ENCODE results near the gene CLRN1. TPM values are rescaled to one million over a fixed set of nuclear protein-coding genes. Genes with fewer than 3 reads are reported as not detected.

Gene CLRN1
- total RNA-seq, 1 donor = not detected

DNA sequence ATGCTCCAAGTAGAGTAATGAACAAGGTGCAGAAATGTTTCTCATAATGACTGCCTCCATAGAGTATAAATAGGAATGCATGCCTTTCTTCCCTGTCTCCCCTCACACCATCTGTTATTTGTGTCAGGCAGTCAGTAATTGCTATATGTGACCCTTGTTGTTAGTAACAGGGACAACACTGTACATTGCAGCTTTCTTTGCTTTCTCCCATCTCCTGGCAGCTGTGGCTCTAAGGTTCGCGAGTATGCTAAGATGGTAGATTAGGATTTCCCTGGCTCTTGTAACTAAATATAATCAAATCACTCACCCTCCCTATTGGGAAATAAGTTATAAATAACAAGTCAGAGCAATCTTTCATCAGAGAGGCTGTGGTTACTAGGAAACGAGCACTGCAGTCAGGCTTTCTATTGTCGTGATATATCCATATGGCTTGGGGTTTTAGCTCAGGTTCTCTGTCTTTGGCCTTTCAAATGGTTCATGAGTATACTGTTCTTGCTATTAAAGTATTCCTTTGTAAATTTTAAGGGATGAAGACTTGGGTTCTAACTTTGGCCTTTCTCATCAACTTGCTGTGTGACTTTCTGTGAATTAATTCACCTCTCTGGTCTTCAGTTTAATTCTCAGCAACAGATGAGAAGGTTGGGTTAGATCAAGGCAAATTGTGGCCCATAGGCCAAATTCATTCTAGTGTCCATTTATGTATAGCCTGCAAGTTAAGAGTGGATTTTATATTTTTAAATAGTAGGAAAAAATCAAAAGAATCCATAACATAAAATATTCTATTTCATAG is 59.2 kb downstream of the CLRN1 start:
- Histone ChIP-seq H3K9me3 (ENCODE audit: low read depth, low read length) (no peaks in the 10 kb centered on the region), H3K4me2 (ENCODE audit: insufficient read depth, low read length) (no peak overlapping the region), H3K36me3 (ENCODE audit: insufficient read depth, low read length) (no peaks in the 10 kb centered on the region), H2AFZ (ENCODE audit: low read length) (no peak overlapping the region), H3K27me3 (ENCODE audit: insufficient read depth, low read length) (peaks cover 26% of the 10 kb centered on the region), H3K4me1 (ENCODE audit: insufficient read depth, low read length) (no peaks in the 10 kb centered on the region), H3K79me2 (ENCODE audit: insufficient read depth, low read length) (no peaks in the 10 kb centered on the region), H3K27ac (ENCODE audit: low read depth, low read length) (no peak overlapping the region), H4K20me1 (ENCODE audit: insufficient read depth, low read length) (no peaks in the 10 kb centered on the region), H3K4me3 (ENCODE audit: insufficient read depth, low read length) (no peak overlapping the region)
- DNase-seq (ENCODE audit: insufficient read length, low spot score, missing footprints) = no peak
- TF ChIP-seq CTCF (IDR thresholded peaks at IDR 0.05; ENCODE audit: extremely low read depth, low read depth, low read length) = no peak

DNA sequence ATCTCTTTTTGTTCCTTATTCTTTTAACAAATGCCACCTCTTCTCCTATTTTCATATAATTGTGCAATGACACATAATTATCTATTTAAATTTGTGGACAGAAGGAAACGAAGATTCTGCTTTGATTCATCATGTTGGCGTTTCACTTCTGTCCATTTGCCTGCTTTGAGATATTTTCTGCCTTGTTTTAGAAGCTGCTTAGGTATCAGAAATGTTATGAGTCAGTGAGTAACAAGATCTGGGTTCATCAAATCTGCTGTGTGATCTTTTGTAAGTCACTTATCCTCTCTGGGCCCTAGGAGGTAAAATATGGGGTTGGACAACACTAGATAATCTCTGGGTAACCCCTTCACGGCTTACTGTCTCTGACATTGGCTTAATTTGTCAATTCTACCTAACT is 60.0 kb downstream of the CLRN1 start:
- Histone ChIP-seq H2AFZ (ENCODE audit: low read length) (no peak overlapping the region), H3K4me2 (ENCODE audit: insufficient read depth, low read length) (no peak overlapping the region), H3K9me3 (ENCODE audit: low read depth, low read length) (no peaks in the 10 kb centered on the region), H3K27me3 (ENCODE audit: insufficient read depth, low read length) (peaks cover 26% of the 10 kb centered on the region), H3K27ac (ENCODE audit: low read depth, low read length) (no peak overlapping the region), H3K4me3 (ENCODE audit: insufficient read depth, low read length) (no peak overlapping the region), H3K4me1 (ENCODE audit: insufficient read depth, low read length) (no peaks in the 10 kb centered on the region), H3K36me3 (ENCODE audit: insufficient read depth, low read length) (no peaks in the 10 kb centered on the region), H4K20me1 (ENCODE audit: insufficient read depth, low read length) (no peaks in the 10 kb centered on the region), H3K79me2 (ENCODE audit: insufficient read depth, low read length) (no peaks in the 10 kb centered on the region)
- DNase-seq (ENCODE audit: insufficient read length, low spot score, missing footprints) = no peak
- no peak for TF ChIP-seq CTCF (IDR thresholded peaks at IDR 0.05; ENCODE audit: extremely low read depth, low read depth, low read length)

DNA sequence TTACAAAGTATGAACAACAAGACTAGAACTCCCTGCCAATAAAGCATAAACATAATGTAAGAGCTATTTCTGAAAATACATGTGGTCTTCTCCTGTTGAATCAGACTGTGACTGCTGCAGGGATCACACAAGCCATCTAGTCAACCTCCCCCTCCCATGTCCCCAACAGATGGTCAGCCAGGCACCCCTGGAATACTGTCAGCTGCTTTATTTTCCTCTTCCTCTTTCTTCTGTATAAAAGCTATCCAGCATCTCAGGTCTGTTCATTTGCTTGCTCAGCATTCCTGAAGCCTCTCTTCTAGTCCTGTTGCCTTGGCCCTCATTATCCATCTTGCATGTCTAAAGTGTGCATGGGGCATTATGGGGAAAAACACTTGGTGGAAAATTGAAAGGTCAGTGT is 60.8 kb downstream of the CLRN1 start:
- Histone ChIP-seq H3K79me2 (ENCODE audit: insufficient read depth, low read length) (no peaks in the 10 kb centered on the region), H3K9me3 (ENCODE audit: low read depth, low read length) (no peaks in the 10 kb centered on the region), H3K27ac (ENCODE audit: low read depth, low read length) (no peak overlapping the region), H3K4me2 (ENCODE audit: insufficient read depth, low read length) (no peak overlapping the region), H3K4me3 (ENCODE audit: insufficient read depth, low read length) (no peak overlapping the region), H2AFZ (ENCODE audit: low read length) (no peak overlapping the region), H3K27me3 (ENCODE audit: insufficient read depth, low read length) (peaks cover 26% of the 10 kb centered on the region), H4K20me1 (ENCODE audit: insufficient read depth, low read length) (no peaks in the 10 kb centered on the region), H3K4me1 (ENCODE audit: insufficient read depth, low read length) (no peaks in the 10 kb centered on the region), H3K36me3 (ENCODE audit: insufficient read depth, low read length) (no peaks in the 10 kb centered on the region)
- DNase-seq (ENCODE audit: insufficient read length, low spot score, missing footprints) = no peak
- no peak for TF ChIP-seq CTCF (IDR thresholded peaks at IDR 0.05; ENCODE audit: extremely low read depth, low read depth, low read length)

GRCh38 chr3:150906461-150906860 is 66.1 kb downstream of the CLRN1 start:
- Histone ChIP-seq H3K4me1 (ENCODE audit: insufficient read depth, low read length) (no peaks in the 10 kb centered on the region), H3K9me3 (ENCODE audit: low read depth, low read length) (no peaks in the 10 kb centered on the region), H3K36me3 (ENCODE audit: insufficient read depth, low read length) (no peaks in the 10 kb centered on the region), H3K4me2 (ENCODE audit: insufficient read depth, low read length) (no peak overlapping the region), H2AFZ (ENCODE audit: low read length) (no peak overlapping the region), H4K20me1 (ENCODE audit: insufficient read depth, low read length) (no peaks in the 10 kb centered on the region), H3K27ac (ENCODE audit: low read depth, low read length) (no peak overlapping the region), H3K79me2 (ENCODE audit: insufficient read depth, low read length) (no peaks in the 10 kb centered on the region), H3K27me3 (ENCODE audit: insufficient read depth, low read length) (peaks cover 55% of the 10 kb centered on the region), H3K4me3 (ENCODE audit: insufficient read depth, low read length) (no peak overlapping the region)
- no peak for TF ChIP-seq CTCF (IDR thresholded peaks at IDR 0.05; ENCODE audit: extremely low read depth, low read depth, low read length)
- no peak for DNase-seq (ENCODE audit: insufficient read length, low spot score, missing footprints)
